ENCODE measurements around the gene TESK2. TPM values are rescaled to one million over a fixed set of nuclear protein-coding genes. Genes with fewer than 3 reads are reported as not detected.

TESK2 gene
- total RNA-seq, 1 donor from 2014 or later, result 14.9 TPM

GRCh38 chr1:45344499-45344898, 146.5 kb downstream of the TESK2 start:
- H3K9me3 Mint-ChIP-seq, result no peaks in the 10 kb centered on the region
- H3K27me3 Mint-ChIP-seq (ENCODE audit: insufficient read depth, low read depth), result peaks cover 9% of the 10 kb centered on the region
- peaks cover 13% of the 10 kb centered on the region for H3F3A ChIP-seq (ENCODE audit: low read depth)
- H3K36me3 Mint-ChIP-seq, result peaks cover 17% of the 10 kb centered on the region
- no peaks in the 10 kb centered on the region for H3K36me3 ChIP-seq
- no peaks in the 10 kb centered on the region for H3K27me3 ChIP-seq
- H3K4me1 Mint-ChIP-seq, result peaks cover 10% of the 10 kb centered on the region
- H4K20me1 ChIP-seq (ENCODE audit: low read depth), result no peaks in the 10 kb centered on the region
- H3K9ac ChIP-seq, result no peak overlapping the region
- DNase-seq (ENCODE audit: low spot score), result no peak
- H3K9me3 ChIP-seq (ENCODE audit: low read depth), result no peaks in the 10 kb centered on the region
- H3K4me2 ChIP-seq, result no peak overlapping the region
- H3K4me3 Mint-ChIP-seq, result no peak overlapping the region
- peaks cover 9% of the 10 kb centered on the region for H3K4me1 ChIP-seq
- no peak overlapping the region for H3K27ac Mint-ChIP-seq
- no peak overlapping the region for H3K27ac ChIP-seq
- H3K4me3 ChIP-seq, result no peak overlapping the region
- peaks cover 22% of the 10 kb centered on the region for H3K79me2 ChIP-seq (ENCODE audit: low read depth)
- no peak overlapping the region for H2AFZ ChIP-seq (replicated peaks)
- TF ChIP-seq EZH2 (IDR thresholded peaks at IDR 0.05), result no peak
- no peak for TF ChIP-seq CTCF (IDR thresholded peaks at IDR 0.05)
- TF ChIP-seq EZH2phosphoT487 (IDR thresholded peaks at IDR 0.05), result no peak

GRCh38 chr1:45340816-45341466, 150.0 kb downstream of the TESK2 start:
- Mint-ChIP-seq H3K4me3 (peak overlapping the region; percentile 99), H3K36me3 (peaks cover 28% of the 10 kb centered on the region), H3K4me1 (peaks cover 29% of the 10 kb centered on the region), H3K27ac (peak overlapping the region; percentile 91), H3K27me3 (ENCODE audit: insufficient read depth, low read depth) (peaks cover 2% of the 10 kb centered on the region), H3K9me3 (no peaks in the 10 kb centered on the region)
- H3K27ac ChIP-seq, result no peak overlapping the region
- H2AFZ ChIP-seq (replicated peaks), result peak overlapping the region; percentile 82
- DNase-seq (ENCODE audit: low spot score), result no peak
- peak overlapping the region; percentile 80 for H3K9ac ChIP-seq
- H3F3A ChIP-seq (ENCODE audit: low read depth), result peaks cover 28% of the 10 kb centered on the region
- H4K20me1 ChIP-seq (ENCODE audit: low read depth), result no peaks in the 10 kb centered on the region
- peaks cover 57% of the 10 kb centered on the region for H3K79me2 ChIP-seq (ENCODE audit: low read depth)
- no peaks in the 10 kb centered on the region for H3K27me3 ChIP-seq
- no peaks in the 10 kb centered on the region for H3K9me3 ChIP-seq (ENCODE audit: low read depth)
- H3K4me1 ChIP-seq, result peaks cover 21% of the 10 kb centered on the region
- H3K4me3 ChIP-seq, result peak overlapping the region; percentile 67
- H3K4me2 ChIP-seq, result peak overlapping the region; percentile 86
- H3K36me3 ChIP-seq, result no peaks in the 10 kb centered on the region
- TF ChIP-seq EZH2 (IDR thresholded peaks at IDR 0.05) (no peak), CTCF (IDR thresholded peaks at IDR 0.05) (no peak)

- H3K4me1 Mint-ChIP-seq, result peaks cover 37% of the 10 kb centered on the region
- H3K4me1 ChIP-seq, result peaks cover 31% of the 10 kb centered on the region
- peak within 1 kb of the TSS; percentile 99 for H3K4me3 Mint-ChIP-seq
- peak within 1 kb of the TSS; percentile 88 for H3K27ac ChIP-seq
- peaks cover 26% of the 10 kb centered on the region for H3K36me3 Mint-ChIP-seq
- peak within 1 kb of the TSS; percentile 98 for H3K27ac Mint-ChIP-seq
- TF ChIP-seq CTCF (IDR thresholded peaks at IDR 0.05) (no peak), EZH2 (IDR thresholded peaks at IDR 0.05) (no peak), EZH2phosphoT487 (IDR thresholded peaks at IDR 0.05) (no peak)
- H3K4me3 ChIP-seq, result peak within 1 kb of the TSS; percentile 67
- no peaks in the 10 kb centered on the region for H3K9me3 ChIP-seq (ENCODE audit: low read depth)
- peak within 1 kb of the TSS; percentile 80 for H3K9ac ChIP-seq
- peak within 1 kb of the TSS; percentile 86 for H3K4me2 ChIP-seq
- no peaks in the 10 kb centered on the region for H3K9me3 Mint-ChIP-seq
- H4K20me1 ChIP-seq (ENCODE audit: low read depth), result no peaks in the 10 kb centered on the region
- H3F3A ChIP-seq (ENCODE audit: low read depth), result peaks cover 38% of the 10 kb centered on the region
- no peaks in the 10 kb centered on the region for H3K27me3 ChIP-seq
- DNase-seq (ENCODE audit: low spot score), result peak; percentile 96
- no peaks in the 10 kb centered on the region for H3K36me3 ChIP-seq
- H2AFZ ChIP-seq (replicated peaks), result peak within 1 kb of the TSS; percentile 82
- peaks cover 2% of the 10 kb centered on the region for H3K27me3 Mint-ChIP-seq (ENCODE audit: insufficient read depth, low read depth)
- H3K79me2 ChIP-seq (ENCODE audit: low read depth), result peaks cover 65% of the 10 kb centered on the region
These were observed 151.0 kb downstream of the TESK2 start, which contains the start of the genes MUTYH and TOE1 for GRCh38 chr1:45339789-45340558. Gene MUTYH, minus strand, starts transcription at chr1:45340440. Its CDS starts 5,935 bp downstream, at chr1:45334505. Gene TOE1, plus strand, starts transcription at chr1:45340170. Its CDS starts 83 bp downstream, at chr1:45340253.
